ENCODE measurements around the gene ZSWIM5.
A peak's percentile ranks its signal among the peaks of the same experiment; 100 is the strongest.
"Not testable (repeated sequence)": the region's sequence is repeated elsewhere in the genome, so short reads cannot be mapped to it uniquely, and the experiment has no call there.

ZSWIM5 gene

DNA sequence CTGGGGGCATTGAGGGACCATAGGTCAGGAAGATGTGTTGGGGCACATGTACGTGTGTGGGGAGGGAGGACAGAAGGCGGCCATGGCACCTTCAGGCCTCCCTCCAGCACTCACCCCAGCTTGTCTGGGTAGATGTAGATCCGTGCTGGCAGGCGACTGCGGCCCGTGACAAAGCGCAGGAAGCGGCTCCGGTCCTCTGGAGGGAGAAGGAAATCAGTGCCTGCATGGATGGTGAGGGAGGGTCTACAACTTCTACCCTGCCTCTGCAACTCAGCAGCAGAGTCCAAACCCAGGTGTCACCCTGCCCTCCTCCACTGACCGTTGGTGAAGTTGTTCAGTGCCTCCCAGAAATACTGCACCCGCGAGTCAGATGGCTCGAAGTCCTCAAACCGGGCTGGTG is 202.7 kb downstream of the ZSWIM5 start:
- DNase-seq (ENCODE audit: low spot score): no peak

DNA sequence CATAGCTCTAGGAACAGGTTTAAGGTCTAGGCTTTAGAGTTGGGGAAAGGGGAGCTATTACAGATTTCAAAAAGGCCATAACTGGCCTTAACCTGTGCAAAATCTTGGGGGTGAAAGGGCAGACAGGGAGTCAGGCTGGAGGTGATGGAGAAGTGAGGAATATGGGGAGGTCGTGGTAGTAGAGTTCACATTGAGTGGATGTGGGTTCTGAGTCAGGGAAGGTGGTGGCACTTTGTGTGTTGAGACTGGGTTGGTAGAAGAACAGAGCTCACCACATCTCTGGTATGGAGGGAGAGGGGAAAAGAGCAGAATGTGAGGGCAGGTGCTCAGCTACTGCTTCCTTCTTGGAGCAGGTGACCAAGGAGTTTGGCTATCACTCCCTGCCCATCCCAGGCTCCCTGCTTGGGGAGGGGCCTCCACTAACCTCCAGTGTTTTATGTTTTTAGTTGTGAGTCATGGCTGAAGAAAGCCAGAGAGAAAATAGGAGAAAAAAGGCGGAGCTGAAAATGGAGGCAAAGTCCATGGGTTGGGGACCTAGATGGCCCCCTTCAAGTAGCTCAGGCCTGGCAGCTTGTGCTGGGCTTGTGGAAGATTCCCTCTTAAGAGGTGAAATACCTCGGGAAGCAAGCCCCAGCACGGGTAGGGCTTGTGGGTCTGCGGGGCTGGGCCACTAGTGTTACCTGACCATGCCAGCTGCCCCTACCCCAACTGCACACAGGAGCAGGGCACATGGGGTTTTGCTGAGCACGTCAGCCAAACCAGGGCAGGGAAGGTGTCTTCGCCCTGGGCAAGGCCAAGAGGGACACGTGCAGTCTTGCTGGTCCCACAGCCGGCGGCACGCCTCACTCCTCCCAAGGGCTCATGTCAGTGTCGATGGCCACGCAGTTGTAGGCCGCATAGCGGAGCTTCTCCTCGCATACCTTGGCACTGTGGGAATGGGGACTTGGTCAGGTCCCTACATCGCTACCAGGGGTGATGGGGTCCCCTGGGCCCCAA is 203.5 kb downstream of the ZSWIM5 start:
- DNase-seq (ENCODE audit: low spot score): no peak

DNA sequence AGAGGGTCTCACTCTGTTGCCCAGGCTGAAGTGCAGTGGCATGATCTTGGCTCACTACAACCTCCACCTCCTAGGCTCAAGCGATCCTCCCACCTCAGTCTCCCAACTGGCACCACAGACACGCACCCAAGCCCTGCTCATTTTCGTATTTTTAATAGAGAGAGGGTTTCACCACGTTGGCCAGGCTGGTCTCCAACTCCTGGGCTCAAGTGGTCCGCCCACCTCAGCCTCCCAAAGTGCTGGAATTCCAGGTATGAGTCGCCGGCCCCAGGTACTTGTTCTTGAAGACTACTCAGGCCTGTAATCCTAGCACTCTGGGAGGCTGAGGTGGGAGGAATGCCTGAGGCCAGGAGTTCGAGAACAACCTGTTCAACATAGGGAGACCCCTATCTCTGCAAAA is 204.8 kb downstream of the ZSWIM5 start:
- not testable (repeated sequence) for DNase-seq (ENCODE audit: low spot score)

DNA sequence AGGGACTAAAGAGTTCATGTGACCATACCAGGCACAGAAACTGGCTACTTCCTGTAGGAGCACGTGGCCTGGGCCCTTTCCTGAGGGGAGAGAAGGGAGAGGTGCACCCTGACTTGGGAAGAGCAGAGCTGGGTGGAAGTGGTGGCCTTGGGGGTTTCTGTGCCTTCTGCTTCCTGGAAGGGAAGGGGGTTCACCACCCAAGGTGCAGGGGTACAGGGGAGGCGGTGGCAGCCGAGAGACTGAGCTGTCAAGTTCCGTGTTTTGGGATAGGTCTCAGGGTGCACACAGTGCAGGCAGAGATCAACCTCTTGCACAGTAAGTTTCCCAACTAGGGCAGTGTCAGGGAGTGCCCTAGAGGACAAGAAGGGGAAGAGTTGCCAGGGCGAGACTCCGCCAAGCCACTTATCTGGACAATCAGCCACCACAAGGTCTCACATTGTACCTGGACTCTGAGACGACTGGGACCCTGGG is 205.4 kb downstream of the ZSWIM5 start:
- DNase-seq (ENCODE audit: low spot score): no peak

DNA sequence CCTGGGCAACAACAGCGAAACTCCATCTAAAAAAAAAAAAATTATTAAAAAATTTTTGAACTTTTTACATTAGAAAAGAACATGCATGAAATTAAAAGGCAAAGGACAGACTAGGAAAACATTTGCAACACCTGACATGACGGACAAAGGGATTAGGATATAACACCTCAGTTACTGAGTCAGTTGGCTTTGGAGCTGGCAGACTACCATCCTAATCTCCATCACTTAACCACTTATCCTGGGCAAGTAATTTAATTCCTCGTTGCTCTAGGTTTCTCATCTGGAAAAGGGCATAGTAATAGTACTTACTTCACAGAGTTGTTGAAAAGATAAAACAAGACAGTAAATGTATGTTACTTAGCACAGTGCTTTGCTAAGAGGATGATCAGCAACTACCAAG is 207.2 kb downstream of the ZSWIM5 start:
- DNase-seq (ENCODE audit: low spot score): no peak

DNA sequence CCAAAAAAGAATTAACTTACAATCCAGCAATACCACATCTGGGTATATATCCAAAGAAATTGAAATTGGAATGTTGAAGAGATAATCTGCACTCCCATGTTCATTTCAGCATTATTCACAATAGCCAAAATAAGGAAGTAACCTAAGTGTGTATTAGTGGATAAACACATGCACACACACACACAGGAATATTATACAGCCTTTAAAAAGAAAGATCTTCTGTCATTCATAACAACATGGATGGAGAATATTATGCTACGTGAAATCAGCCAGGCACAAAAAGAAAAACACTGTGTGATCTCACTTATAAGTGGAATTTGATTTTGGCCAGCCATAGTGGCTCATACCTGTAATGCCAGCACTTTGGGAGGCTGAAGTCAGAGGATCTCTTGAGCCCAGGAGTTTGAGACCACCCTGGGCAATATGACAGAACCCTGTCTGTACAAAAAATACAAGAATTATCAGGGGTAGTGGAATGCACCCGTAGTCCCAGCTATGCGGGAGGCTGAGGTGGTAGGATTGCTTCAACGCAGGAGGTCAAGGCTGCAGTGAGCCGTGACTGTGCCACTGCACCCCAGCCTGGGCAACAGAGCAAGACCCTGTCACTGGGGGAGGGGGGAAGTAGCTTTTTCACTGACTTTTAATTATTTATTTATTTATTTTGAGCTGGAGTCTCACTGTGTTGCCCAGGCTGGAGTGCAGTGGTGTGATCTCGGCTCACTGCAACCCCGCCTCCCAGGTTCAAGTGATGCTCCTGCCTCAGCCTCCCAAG is 210.8 kb downstream of the ZSWIM5 start:
- DNase-seq (ENCODE audit: low spot score): no peak

DNA sequence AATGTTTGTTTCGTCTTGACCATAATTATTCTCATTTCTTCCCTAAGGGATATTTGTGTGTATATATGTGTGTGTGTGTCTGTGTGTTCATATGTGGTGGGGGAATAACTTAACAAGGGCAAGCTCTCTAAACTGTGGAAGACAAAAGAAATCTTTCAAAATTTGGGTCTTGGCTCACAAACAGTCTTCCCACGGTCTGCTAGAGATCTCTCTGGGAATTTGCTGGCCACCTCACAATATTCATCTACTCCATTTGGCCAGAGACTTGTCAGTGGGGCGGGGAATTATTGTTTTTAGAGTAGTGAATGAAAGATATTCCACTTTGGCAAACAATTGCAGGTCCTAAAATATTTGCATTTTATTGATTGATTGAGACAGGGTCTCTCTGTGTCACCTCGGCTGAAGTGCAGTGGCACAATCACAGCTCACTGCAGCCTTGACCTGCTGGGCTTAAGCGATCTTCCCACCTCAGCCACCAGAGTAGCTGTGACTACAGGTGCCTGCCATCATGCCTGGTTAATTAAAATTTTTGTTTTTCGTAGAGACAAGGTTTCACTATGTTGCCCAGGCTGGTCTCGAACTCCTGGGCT is 212.0 kb downstream of the ZSWIM5 start:
- DNase-seq (ENCODE audit: low spot score): no peak

DNA sequence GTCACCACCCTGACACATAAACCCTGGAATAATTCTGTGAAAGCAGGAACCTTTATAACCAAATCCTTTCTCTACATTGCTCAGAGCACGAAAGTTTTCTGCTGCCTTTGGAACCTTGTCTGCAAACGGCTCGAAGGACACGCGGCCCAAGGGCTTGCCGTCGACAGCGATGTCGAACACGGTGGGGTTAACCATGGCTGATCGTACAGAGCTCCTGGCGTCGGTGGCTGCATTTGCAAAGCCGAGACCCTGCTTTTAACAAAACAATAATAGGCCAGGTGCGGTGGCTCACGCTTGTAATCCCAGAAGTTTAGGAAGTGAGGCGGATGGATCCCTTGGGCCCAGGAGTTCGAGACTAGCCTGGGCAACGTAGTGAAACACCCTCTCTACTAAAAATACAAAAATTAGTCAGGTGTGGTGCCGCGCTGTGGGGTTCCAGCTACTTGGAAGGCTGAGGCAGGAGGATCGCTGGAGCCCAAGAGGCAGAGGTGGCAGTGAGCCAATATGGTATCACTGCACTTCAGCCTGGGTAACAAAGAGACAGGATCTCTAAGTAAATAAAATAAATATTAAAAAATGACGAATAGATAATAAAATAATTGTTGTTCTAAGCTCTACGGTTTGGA is 217.8 kb downstream of the ZSWIM5 start:
- DNase-seq (ENCODE audit: low spot score): no peak

DNA sequence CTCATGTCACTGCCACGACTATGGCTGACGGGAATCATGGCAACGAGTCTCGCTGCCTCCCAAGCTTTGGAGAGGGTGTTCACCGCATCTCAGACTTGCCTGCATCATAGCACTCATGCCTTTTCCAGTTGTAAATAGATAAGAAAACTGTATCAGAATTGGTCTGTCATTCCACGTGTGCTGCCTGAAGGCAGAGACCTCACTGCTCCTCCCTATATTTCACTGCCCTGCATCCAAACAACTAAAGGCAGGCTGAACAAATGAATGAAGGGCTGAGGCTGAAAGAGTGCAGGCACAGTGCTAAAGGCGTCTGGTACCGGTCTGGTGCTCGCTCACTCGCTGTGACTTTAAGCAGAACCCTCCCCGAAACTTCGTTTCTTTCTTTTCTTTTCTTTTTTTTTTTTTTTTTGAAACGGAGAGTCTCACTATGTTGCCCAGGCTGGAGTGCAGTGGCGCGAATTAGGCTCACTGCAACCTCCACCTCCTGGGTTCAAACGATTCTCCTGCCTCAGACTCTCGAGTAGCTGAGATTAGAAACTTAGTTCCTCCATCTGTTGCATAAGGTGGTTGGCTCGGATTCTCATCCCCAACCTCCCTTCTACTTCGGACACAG is 220.6 kb downstream of the ZSWIM5 start:
- no peak for DNase-seq (ENCODE audit: low spot score)

DNA sequence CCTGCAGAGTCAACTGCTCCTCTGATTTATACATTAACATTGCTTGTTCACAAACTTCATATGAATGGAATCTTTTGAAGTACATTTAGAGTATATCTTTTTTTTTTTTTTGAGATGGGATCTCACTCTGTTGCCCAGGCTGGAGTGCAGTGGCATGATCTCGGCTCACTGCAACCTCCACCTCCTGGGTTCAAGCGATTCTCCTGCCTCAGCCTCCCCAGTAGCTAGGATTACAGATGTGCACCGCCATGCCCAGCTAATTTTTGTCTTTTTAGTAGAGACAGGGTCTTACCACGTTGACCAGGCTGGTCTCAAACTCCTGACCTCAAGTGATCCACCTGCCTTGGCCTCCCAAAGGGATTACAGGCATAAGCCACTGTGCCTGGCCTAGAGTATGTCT is 229.0 kb downstream of the ZSWIM5 start:
- DNase-seq (ENCODE audit: low spot score): not testable (repeated sequence)

DNA sequence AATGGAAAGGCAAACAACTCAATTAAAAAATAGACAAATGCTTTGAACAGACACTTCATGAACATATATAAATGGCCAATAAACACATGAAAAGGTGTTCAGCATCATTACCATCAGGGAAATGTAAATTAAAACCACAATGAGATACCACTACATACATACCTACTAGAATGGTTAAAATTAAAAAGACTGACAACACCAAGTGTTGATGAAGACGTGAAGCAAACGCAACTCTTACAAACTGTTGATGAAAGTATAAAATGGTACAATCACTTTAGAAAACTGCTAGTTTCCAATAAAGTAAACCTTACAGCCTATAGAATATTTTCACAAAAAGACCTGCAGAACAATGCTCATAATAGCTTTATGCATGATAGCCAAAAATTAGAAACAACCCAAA is 230.2 kb downstream of the ZSWIM5 start:
- DNase-seq (ENCODE audit: low spot score): no peak

DNA sequence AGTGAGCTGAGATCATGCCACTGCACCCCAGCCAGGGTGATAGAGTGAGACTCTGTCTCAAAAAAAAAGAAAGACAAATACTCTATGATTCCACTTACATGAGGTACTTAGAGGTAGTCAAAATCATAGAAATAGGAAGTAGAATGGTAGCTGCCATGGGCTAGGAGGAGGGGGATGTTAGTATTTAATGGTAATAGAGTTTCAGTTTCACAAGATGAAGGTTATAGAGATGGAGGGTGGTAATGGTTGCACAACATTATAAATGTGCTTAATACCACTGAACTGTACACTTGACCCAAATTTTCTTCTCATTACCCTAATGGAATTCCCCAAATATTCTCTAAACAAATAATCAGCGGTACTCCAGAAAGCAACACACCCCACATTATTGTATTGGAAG is 232.8 kb downstream of the ZSWIM5 start:
- DNase-seq (ENCODE audit: low spot score): no peak

DNA sequence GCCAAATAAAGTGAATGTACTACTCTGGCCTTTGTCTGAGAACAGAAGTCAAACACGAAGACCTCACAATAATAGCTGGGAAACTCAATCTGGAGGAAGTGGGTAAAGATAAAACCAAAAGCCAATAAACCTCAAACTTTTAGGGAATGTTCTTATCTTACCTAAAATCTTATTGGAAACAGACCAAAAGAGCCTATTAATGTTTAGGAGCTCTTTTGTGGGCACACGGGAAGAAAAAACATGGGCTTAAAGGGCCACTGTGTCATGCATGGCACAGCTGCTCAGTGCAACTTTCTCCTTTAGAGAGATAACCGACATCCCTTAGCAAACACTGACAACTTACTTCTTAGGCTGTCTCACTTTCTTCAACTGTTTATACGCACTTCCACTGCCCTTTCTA is 236.1 kb downstream of the ZSWIM5 start:
- DNase-seq (ENCODE audit: low spot score): peak; percentile 45
